ENCODE data around the gene LIMS1.

LIMS1 gene

DNA sequence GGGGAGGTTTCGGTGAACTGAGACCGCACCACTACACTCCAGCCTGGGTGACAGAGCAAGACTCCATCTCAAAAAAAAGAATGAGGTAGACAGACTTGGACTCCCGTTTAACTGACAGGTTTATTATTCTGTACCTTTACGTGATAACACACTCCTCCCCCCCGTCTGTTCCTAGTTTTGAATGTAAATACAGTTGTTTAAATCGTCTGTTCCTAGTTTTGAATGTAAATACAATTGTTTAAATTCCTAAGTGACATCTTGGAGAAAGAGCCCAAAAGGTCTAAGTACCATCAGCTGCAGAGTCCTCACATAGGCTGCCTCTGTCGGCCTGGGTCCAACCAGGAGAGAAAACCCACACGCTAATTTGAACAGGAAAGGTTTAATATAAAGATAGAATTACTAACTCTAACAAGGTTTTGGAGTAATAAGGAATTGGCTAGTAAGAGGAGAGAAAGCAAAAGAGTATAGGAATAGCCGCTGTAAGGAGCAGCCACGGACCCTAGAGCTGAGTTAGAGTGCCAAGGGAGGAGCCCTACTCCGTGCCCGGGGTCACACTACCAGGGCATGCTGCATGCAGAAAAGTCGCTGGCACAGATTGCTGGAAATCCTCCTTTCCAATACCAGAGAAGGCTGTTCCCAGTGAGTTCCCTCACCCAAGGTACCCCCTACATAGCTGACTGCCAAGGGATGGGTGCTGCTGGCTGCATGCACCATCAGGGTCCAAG is 101.5 kb downstream of the LIMS1 start:
- TF ChIP-seq TAF1 (IDR thresholded peaks at IDR 0.05; ENCODE audit: low read depth) (no peak), RAD21 (IDR thresholded peaks at IDR 0.05; ENCODE audit: low read depth) (no peak), CREB1 (IDR thresholded peaks at IDR 0.05; ENCODE audit: low read depth) (no peak), CEBPB (IDR thresholded peaks at IDR 0.05) (no peak), EP300 (IDR thresholded peaks at IDR 0.05; ENCODE audit: borderline replicate concordance) (no peak), ZBTB7A (IDR thresholded peaks at IDR 0.05; ENCODE audit: low read depth) (no peak), YY1 (IDR thresholded peaks at IDR 0.05; ENCODE audit: low read depth) (no peak), MAX (IDR thresholded peaks at IDR 0.05) (no peak), NFIC (IDR thresholded peaks at IDR 0.05) (no peak), FOXM1 (IDR thresholded peaks at IDR 0.05; ENCODE audit: borderline replicate concordance, low read depth) (no peak), TEAD4 (IDR thresholded peaks at IDR 0.05) (no peak), EGR1 (IDR thresholded peaks at IDR 0.05) (no peak), TCF12 (IDR thresholded peaks at IDR 0.05; ENCODE audit: low read depth) (no peak)
- TF ChIP-seq, protein P1, sequence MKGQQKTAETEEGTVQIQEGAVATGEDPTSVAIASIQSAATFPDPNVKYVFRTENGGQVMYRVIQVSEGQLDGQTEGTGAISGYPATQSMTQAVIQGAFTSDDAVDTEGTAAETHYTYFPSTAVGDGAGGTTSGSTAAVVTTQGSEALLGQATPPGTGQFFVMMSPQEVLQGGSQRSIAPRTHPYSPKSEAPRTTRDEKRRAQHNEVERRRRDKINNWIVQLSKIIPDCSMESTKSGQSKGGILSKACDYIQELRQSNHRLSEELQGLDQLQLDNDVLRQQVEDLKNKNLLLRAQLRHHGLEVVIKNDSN (IDR thresholded peaks at IDR 0.05) = no peak
- TF ChIP-seq, protein P2, sequence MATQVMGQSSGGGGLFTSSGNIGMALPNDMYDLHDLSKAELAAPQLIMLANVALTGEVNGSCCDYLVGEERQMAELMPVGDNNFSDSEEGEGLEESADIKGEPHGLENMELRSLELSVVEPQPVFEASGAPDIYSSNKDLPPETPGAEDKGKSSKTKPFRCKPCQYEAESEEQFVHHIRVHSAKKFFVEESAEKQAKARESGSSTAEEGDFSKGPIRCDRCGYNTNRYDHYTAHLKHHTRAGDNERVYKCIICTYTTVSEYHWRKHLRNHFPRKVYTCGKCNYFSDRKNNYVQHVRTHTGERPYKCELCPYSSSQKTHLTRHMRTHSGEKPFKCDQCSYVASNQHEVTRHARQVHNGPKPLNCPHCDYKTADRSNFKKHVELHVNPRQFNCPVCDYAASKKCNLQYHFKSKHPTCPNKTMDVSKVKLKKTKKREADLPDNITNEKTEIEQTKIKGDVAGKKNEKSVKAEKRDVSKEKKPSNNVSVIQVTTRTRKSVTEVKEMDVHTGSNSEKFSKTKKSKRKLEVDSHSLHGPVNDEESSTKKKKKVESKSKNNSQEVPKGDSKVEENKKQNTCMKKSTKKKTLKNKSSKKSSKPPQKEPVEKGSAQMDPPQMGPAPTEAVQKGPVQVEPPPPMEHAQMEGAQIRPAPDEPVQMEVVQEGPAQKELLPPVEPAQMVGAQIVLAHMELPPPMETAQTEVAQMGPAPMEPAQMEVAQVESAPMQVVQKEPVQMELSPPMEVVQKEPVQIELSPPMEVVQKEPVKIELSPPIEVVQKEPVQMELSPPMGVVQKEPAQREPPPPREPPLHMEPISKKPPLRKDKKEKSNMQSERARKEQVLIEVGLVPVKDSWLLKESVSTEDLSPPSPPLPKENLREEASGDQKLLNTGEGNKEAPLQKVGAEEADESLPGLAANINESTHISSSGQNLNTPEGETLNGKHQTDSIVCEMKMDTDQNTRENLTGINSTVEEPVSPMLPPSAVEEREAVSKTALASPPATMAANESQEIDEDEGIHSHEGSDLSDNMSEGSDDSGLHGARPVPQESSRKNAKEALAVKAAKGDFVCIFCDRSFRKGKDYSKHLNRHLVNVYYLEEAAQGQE (IDR thresholded peaks at IDR 0.05; ENCODE audit: low read depth) = no peak

GRCh38 chr2:108637304-108637669 is 103.0 kb downstream of the LIMS1 start:
- no peak for TF ChIP-seq CREB1 (IDR thresholded peaks at IDR 0.05; ENCODE audit: low read depth)
- no peak for TF ChIP-seq ZBTB7A (IDR thresholded peaks at IDR 0.05; ENCODE audit: low read depth)

GRCh38 chr2:108640731-108641130 is 106.5 kb downstream of the LIMS1 start:
- TF ChIP-seq TAF1 (IDR thresholded peaks at IDR 0.05; ENCODE audit: low read depth) = no peak
- no peak for TF ChIP-seq NFIC (IDR thresholded peaks at IDR 0.05)
- TF ChIP-seq TEAD4 (IDR thresholded peaks at IDR 0.05) = no peak
- no peak for TF ChIP-seq ZBTB7A (IDR thresholded peaks at IDR 0.05; ENCODE audit: low read depth)
- no peak for TF ChIP-seq TCF12 (IDR thresholded peaks at IDR 0.05; ENCODE audit: low read depth)
- no peak for TF ChIP-seq FOXM1 (IDR thresholded peaks at IDR 0.05; ENCODE audit: borderline replicate concordance, low read depth)
- no peak for TF ChIP-seq EP300 (IDR thresholded peaks at IDR 0.05; ENCODE audit: borderline replicate concordance)

GRCh38 chr2:108641756-108642155 is 107.5 kb downstream of the LIMS1 start:
- TF ChIP-seq TEAD4 (IDR thresholded peaks at IDR 0.05) = no peak
- TF ChIP-seq NFIC (IDR thresholded peaks at IDR 0.05) = no peak
- TF ChIP-seq EGR1 (IDR thresholded peaks at IDR 0.05) = no peak
- no peak for TF ChIP-seq YY1 (IDR thresholded peaks at IDR 0.05; ENCODE audit: low read depth)
- no peak for TF ChIP-seq MAX (IDR thresholded peaks at IDR 0.05)
- TF ChIP-seq RAD21 (IDR thresholded peaks at IDR 0.05; ENCODE audit: low read depth) = no peak

DNA sequence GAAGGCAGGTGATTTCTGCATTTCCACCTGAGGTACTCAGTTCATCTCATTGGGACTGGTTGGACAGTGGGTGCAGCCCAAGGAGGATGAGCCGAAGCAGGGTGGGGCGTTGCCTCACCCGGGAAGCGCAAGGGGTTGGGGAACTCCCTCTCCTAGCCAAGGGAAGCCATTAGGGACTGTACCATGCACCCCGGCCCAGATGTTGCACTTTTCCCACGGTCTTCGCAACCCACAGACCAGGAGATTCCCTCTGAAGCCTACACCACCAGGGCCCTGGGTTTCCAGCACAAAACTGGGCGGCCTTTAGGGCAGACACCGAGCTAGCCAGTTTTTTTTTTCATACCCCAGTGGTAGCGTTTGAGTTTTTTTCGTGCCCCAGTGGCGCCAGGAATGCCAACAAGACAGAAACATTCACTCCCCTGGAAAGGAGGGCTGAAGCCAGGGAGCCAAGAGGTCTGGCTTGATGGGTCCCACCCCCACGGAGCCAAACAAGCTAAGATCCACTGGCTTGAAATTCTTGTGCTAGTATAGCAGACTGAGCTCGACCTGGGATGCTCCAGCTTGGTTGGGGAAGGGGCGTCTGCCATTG is 109.1 kb downstream of the LIMS1 start:
- TF ChIP-seq EP300 (IDR thresholded peaks at IDR 0.05; ENCODE audit: borderline replicate concordance) = no peak
- TF ChIP-seq, protein P1 (IDR thresholded peaks at IDR 0.05) = no peak

- 0 out of 2 replicates have a peak, but pooled peaks have one; percentile 15 for TF ChIP-seq CEBPB (IDR thresholded peaks at IDR 0.05)
These were observed 116.2 kb downstream of the LIMS1 start for GRCh38 chr2:108650465-108650864.

DNA sequence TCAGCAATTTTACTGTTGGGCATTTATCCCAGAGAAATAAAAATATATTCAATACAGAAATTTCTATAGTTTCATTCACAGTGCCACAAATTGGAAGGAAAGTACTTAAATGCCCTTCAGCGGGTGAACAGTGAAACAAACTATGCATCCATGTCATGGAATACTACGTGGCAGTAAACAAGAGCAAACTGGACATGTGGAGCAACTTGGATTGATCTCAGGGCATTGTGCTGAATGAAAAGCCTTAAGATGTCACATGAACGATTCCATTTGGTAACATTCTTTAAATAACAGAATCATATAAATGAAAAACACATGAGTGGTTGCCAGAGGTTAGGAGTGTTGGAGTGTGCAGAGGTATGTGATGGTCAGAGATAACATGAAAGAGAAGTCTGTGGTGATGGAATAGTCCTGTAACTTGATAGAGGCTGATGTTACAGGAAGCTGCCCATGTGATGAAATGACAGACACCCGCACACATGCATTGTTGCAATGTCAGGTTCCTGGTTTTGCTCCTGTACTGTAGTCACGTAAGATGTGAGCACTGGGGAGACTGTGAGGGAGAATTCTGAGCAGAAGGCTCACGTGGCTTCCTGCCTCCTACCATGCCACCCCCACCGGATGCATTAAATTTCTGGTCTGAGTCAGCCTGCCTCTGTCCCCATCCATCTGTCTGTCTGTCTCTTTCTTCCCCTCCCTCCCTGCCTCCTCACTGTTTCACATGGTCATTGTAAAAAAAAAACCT is 118.1 kb downstream of the LIMS1 start:
- 0 out of 2 replicates have a peak, but pooled peaks have one; percentile 24 for TF ChIP-seq TEAD4 (IDR thresholded peaks at IDR 0.05)
- peak; percentile 41 for TF ChIP-seq MAX (IDR thresholded peaks at IDR 0.05)
- TF ChIP-seq EP300 (IDR thresholded peaks at IDR 0.05; ENCODE audit: borderline replicate concordance) = peak; percentile 79
- TF ChIP-seq, protein P1 (IDR thresholded peaks at IDR 0.05) = peak; percentile 57
- TF ChIP-seq TCF12 (IDR thresholded peaks at IDR 0.05; ENCODE audit: low read depth) = peak; percentile 75

All from Ishikawa (cell line).